GM18867 (cell line): ENCODE measurements around the gene KHK.
A peak's percentile ranks its signal among the peaks of the same experiment; 100 is the strongest.

Experiments used
- ATAC-seq: cut with Tn5 transposase; IDR thresholded peaks from one replicate; pipeline ENCODE4 v1.9.1; 2021; ENCODE audit warnings: mild to moderate bottlenecking, moderate library complexity; ENCODE audit not compliant: unreplicated experiment

Gene KHK

GRCh38 chr2:27080603-27080936, 6.0 kb upstream of the KHK start:
- ATAC-seq: no peak

- no peak for ATAC-seq
Observed at GRCh38 chr2:27081984-27082772, 4.4 kb upstream of the KHK start.

GRCh38 chr2:27082773-27083409, 3.7 kb upstream of the KHK start:
- ATAC-seq: no peak

DNA sequence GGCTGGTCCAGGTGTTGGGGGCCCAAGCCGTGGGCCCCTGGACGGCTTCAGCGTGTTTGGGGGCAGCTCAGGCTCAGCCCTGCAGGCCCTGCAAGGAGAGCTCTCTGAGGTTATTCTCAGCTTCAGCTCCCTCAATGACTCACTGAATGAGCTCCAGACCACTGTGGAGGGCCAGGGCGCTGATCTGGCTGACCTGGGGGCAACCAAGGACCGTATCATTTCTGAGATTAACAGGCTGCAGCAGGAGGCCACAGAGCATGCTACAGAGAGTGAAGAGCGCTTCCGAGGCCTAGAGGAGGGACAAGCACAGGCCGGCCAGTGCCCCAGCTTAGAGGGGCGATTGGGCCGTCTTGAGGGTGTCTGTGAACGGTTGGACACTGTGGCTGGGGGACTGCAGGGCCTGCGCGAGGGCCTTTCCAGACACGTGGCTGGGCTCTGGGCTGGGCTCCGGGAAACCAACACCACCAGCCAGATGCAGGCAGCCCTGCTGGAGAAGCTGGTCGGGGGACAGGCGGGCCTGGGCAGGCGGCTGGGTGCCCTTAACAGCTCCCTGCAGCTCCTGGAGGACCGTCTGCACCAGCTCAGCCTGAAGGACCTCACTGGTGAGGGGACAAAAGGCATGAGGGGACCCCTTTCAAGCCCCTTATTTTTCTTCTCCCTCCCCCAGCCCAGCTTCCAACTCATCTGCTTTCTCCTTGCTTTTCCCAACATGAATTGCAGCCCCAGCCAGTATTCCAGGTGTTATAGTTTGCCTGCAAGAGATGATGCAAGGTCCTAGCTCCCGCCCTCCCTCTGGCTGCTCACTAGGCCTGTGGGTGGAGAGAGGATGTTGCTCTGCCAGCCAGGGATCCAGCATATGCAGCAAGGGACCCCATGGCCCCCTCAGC, 2.9 kb upstream of the KHK start:
- ATAC-seq: no peak

GRCh38 chr2:27084297-27085061, 2.1 kb upstream of the KHK start:
- ATAC-seq: no peak

GRCh38 chr2:27085062-27085672, 1.4 kb upstream of the KHK start:
- ATAC-seq: no peak

GRCh38 chr2:27085673-27086089, 891 bp upstream of the KHK start:
- peak; percentile 6 for ATAC-seq

DNA sequence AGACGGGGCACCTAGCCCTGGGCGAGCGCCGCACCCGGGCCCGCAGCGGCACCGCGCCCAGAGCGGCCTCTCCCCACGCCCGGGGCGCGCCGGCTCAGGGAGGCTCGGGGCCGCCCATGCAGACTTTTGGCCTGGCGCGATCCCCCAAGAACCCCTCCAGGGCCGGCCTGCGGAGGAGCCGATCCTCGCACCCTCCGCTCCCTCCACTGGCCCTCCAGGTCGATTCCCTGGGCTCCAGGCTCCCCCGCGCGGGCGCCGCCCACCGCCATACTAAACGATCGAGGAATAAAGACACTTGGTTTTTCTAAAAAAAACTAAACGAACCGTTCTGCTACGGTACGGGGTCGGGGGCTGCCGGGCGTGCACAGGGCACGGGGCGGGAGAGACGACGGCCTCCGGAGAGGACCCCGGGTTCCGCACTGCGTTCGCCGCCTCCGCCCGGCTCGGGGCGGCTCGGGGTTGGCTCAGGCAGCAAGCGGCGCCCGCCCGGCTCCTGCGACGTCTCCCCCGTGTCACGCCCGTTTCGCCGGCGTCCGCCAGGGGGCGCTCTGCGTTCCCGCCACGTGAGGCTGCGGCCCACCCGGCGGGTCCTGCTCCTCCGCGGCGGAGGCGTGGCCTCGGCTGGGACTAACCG, 365 bp upstream of the KHK start:
- ATAC-seq: peak; percentile 78

DNA sequence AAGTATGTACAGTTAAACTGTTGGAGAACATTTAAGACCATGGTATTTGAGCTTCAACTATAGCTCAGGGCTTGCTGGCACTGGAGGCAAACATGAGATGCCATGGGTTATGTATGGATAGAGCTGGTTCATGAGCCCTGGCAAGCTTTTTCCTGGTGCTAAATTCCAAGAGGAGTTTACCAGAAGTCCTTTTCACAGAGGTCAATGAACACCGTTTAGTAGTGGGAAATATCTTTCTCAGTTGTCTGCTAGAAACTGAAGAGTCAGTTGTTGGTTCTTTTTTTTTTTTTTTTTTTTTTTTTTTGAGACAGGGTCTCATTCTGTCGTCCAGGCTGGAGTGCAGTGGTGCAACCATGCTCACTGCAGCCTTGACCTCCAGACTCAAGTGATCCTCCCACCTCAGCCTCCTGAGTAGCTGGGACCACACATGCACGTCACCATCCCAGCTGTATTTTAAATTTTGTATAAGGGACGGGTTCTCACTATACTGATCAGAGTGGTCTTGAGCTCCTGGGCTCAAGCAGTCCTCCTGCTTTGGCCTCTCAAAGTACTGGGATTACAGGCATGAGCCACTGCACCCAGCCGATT, 1.3 kb downstream of the KHK start:
- ATAC-seq: no peak

DNA sequence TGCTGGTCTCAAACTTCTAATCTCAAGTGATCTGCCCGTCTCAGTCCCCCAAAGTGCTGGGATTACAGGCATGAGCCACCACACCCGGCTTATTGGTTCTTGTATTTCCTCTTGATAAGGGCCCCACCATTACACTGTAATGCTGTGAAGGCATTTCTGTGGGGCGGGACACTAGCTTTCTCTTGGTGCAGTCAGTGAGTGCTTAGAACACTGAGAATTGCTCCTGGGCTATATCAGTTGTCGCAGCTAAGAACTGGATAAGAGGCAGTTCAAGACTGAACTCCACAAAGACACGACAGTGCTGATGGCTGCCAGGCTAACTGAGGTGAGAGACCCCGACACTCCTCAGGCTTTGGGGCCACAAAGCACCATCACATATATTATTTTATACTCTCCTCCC, 2.1 kb downstream of the KHK start:
- no peak for ATAC-seq

DNA sequence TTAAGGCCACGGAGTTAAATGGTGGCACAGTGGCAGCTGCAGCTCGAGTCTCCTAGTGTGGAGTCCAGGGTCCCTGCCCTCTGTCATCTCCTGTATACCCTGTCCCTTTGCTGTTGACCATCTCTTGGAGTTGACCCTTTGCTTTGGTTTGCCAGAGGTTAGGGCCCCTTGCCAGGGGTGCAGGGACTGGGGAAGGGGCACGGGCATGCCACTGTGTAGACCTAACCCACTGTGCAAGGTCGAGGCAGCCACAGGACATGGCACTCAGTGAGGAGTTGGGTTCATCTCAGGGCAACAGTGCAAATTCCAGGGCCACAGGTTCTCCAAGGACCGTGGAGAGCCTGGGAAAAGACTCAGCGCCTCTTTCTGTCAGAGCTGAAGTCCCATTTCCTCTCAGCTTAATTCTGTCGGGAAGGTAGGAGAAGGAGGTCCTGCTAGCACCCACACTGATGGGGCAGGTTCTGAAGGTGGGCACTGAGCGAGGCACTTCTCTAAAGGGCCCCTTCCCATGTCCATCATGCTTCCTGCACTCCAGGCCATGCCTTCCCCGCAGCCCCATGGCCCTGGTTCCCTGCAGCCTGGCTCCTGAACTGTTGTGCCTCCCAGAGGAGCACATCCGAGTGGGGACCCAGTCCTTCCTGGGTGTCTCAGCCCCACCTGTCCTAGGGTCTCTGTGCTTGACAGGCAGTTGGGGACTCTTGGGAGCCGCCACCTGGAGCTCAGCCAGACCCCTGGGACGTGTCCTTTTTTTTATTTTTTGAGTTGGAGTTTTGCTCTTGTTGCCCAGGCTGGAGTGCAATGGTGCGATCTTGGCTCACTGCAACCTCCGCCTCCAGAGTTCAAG, 2.8 kb downstream of the KHK start:
- no peak for ATAC-seq

- ATAC-seq: no peak
Observed at GRCh38 chr2:27091746-27092695, 5.4 kb downstream of the KHK start.

GRCh38 chr2:27092696-27093429, 6.3 kb downstream of the KHK start:
- no peak for ATAC-seq

DNA sequence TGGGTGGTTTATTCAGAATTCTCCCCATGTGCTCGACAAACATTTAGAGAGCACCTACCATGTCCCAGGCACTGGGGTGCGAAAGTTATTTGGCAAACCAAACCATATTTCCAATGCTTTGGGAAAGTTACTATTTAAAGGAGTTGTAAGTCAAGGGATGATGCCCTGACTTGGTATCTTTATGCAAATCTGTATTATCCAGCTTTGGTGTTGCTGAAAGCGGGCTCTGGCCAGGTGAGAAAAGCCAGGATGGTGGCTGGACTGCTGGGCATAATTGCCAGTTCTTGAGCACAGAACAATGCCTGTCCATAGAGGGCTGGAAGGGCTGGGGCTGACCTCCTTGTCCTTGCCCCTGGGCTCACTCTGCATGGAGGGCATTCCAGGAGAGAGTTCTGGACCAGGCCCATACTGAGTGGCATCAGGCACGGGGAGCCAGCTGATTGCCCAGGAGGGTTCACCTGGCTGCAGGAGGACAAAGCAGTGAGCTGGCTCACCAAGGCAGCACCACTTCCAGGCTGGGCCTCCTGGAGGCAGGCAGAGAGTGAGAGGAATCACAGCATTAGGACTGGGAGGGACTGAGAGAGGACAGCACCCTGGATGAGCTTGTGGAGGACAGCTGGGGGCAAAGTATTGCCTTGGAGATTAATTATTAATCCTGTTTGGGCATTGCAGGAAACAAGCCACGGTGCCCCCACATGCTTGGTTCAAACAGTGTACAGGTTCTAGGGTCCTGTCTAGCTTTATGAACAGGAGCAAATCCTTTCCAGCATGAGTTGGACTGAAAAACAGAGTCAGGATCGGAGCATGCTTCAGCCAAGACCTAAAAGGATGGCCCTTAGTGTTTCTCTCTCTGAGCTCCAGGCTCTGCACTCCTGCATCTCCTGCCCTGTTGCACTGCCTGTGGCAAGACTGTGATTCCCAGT, 7.1 kb downstream of the KHK start:
- ATAC-seq: no peak

DNA sequence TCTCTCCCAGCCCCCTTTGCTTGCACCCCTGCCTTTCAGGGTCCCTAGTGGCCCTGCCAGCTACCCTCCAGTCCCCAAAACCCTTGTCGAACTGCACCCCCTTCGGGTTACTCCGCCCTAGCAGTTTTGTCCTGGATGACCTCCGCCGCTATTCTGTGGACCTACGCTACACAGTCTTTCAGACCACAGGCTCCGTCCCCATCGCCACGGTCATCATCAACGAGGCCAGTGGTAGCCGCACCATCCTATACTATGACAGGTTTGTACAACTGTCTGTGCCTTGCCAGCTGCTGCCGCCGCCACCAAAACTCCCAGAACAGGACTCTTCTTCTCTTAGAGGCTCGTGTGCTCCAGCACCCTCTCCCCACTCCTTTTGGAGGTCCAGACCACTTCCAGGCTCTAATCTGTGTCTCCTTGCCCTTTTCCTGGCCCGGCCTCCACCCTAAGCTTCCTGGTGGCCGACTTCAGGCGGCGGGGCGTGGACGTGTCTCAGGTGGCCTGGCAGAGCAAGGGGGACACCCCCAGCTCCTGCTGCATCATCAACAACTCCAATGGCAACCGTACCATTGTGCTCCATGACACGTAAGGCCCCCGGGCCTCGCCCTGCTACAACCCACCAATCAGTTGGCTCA, 7.9 kb downstream of the KHK start:
- no peak for ATAC-seq

- no peak for ATAC-seq
Observed at GRCh38 chr2:27095427-27095744, 8.8 kb downstream of the KHK start.
